Peyer's patch (tissue), 4 donors: Measurements from ENCODE around the gene NFIB. TPM values are rescaled to one million over a fixed set of nuclear protein-coding genes. Genes with fewer than 3 reads are reported as not detected.

Experiments
- DNase-seq, 3 donors: peaks; one replicate each; pipeline ENCODE4 v3.0.0-alpha.2; 2017 to 2019
- H3K27ac ChIP-seq, 4 donors: fragments of 200-600 bp; sonication (generic); one replicate each; pipeline ENCODE4 v1.5.1; 2016 to 2019
- H3K27me3 ChIP-seq, 2 donors: fragments of 200-600 bp; sonication (generic); one replicate each; pipeline ENCODE4 v1.5.1; 2019
- H3K36me3 ChIP-seq, 3 donors: fragments of 200-600 bp; sonication (generic); one replicate each; pipeline ENCODE4 v1.5.1; 2016 to 2019
- H3K4me1 ChIP-seq, 4 donors: fragments of 200-600 bp; sonication (generic); one replicate each; pipeline ENCODE4 v1.5.1; 2016 to 2019
- H3K4me3 ChIP-seq, 4 donors: fragments of 200-600 bp; sonication (generic); 1 replicate in 3 of 4; 2 replicates in 1 of 4; pipeline ENCODE4 v1.5.1; 2016 to 2019; ENCODE audit warnings: mild to moderate bottlenecking in 1 of 4
- H3K9me3 ChIP-seq, 4 donors: fragments of 200-600 bp; sonication (generic); one replicate each; pipeline ENCODE4 v1.5.1; 2016 to 2019; ENCODE audit warnings: mild to moderate bottlenecking in 1 of 4
- POLR2A ChIP-seq, 2 donors: fragments of 450-650 bp; IDR thresholded peaks; one replicate each; pipeline ENCODE4 v1.5.1; 2017; ENCODE audit warnings: antibody characterized with exemption in 2 of 2, mild to moderate bottlenecking in 2 of 2, moderate library complexity in 2 of 2
- total RNA-seq, 4 donors: library from RNA; depleted of rRNA; stranded (reverse); fragments of >200 nt; gene quantifications; one replicate each; pipeline ENCODE4 v1.1.0, GENCODE V29; 2016
- TF ChIP-seq, protein P1 (sequence below), 6 experiments: fragments of 450-650 bp in 4 of 6; fragments of 200-600 bp in 2 of 6; sonication (generic) in 1 of 6; IDR thresholded peaks; one replicate each; pipeline ENCODE4 v1.5.1; 2017 to 2019; ENCODE audit warnings: antibody characterized with exemption in 6 of 6, mild to moderate bottlenecking in 3 of 6, moderate library complexity in 1 of 6

Gene NFIB
- total RNA-seq, 4 donors from 2014 or later, result 89.7 to 229 (median 159) TPM

DNA sequence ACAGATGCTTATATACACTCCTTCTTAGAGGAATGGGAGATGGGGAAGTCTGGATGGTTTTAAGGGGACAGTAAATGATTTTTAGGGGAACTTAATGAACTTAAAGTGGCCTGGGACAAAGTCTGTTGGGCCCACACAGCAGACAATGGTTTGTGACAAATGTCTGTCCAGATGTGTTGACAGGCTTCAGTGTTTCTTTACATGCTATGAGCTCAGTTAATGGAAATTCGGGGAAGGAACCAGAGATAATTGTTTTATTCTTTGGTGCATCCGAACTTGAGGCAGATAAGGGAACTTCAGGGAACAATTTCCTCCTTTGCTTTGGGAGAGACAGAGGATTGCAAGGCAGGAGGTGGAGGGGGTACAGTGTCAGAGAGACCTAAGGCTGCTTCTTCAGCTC lies 52.3 kb downstream of the NFIB start:
- Histone ChIP-seq H3K36me3 (no peaks in the 10 kb centered on the region), H3K4me3 (no peak overlapping the region), H3K9me3 (no peaks in the 10 kb centered on the region), H3K27ac (no peak overlapping the region), H3K4me1 (peaks cover 0 to 12% (median 0%) of the 10 kb centered on the region in 4 donors), H3K27me3 (no peaks in the 10 kb centered on the region)
- no peak for DNase-seq
- TF ChIP-seq, protein P1, sequence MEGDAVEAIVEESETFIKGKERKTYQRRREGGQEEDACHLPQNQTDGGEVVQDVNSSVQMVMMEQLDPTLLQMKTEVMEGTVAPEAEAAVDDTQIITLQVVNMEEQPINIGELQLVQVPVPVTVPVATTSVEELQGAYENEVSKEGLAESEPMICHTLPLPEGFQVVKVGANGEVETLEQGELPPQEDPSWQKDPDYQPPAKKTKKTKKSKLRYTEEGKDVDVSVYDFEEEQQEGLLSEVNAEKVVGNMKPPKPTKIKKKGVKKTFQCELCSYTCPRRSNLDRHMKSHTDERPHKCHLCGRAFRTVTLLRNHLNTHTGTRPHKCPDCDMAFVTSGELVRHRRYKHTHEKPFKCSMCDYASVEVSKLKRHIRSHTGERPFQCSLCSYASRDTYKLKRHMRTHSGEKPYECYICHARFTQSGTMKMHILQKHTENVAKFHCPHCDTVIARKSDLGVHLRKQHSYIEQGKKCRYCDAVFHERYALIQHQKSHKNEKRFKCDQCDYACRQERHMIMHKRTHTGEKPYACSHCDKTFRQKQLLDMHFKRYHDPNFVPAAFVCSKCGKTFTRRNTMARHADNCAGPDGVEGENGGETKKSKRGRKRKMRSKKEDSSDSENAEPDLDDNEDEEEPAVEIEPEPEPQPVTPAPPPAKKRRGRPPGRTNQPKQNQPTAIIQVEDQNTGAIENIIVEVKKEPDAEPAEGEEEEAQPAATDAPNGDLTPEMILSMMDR (IDR thresholded peaks at IDR 0.05), result no peak
- TF ChIP-seq POLR2A (IDR thresholded peaks at IDR 0.05), result no peak

DNA sequence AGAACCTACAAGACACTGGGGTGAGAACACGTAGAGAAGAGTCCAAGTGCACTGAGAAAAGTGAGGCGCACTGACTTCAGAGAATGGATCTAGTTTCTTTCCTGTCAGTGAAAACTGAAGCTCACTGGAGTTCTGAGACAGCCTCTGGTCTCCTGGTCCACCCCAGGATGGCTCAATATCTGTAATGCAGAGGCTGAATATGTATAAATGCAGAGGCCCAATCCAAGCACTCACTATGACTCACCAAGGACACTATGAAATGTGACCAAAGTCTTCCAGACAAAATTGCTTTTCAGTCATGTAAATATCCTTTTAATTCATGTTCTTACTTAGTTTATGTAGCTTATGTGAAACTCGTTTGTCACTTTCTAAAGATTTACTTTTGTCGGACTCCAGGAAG lies 53.8 kb downstream of the NFIB start:
- Histone ChIP-seq H3K27ac (peak overlapping the region in 1 of 4 donors; percentile 9), H3K27me3 (no peaks in the 10 kb centered on the region), H3K4me1 (peaks cover 0 to 12% (median 0%) of the 10 kb centered on the region in 4 donors), H3K4me3 (no peak overlapping the region), H3K36me3 (no peaks in the 10 kb centered on the region), H3K9me3 (no peaks in the 10 kb centered on the region)
- peak in 1 of 3 donors; percentile 52 for DNase-seq
- TF ChIP-seq POLR2A (IDR thresholded peaks at IDR 0.05), result no peak
- TF ChIP-seq, protein P1 (IDR thresholded peaks at IDR 0.05), result no peak

DNA sequence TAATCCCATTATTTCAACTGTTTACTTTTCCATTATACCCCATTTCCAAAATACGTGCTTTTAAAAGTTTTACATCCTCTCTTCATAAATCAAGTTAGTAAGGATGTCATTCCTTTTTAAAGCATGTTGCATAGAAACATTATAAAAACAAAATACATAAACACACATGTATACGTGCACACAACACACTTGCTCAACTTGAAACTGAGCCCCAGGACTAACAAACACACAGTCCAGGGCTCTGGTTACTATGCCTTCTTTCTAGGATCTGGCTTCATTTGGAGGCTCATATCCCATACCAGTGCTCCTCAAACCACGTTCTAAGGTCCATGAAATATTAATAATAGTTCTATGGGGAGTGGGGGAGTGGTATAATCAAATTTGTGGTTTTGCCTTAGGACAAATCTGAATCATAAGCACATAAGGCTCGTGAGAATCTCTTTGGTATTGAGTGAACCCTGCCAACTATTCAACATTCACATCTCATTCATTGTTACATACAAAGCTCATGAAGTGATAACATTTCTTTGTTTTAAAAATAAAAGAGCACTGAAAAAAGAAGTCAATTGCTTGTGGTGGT lies 55.2 kb downstream of the NFIB start:
- Histone ChIP-seq H3K4me3 (no peak overlapping the region), H3K27ac (no peak overlapping the region), H3K4me1 (peaks cover 0 to 12% (median 0%) of the 10 kb centered on the region in 4 donors), H3K27me3 (no peaks in the 10 kb centered on the region), H3K9me3 (no peaks in the 10 kb centered on the region), H3K36me3 (no peaks in the 10 kb centered on the region)
- TF ChIP-seq, protein P1 (IDR thresholded peaks at IDR 0.05), result no peak
- TF ChIP-seq POLR2A (IDR thresholded peaks at IDR 0.05), result no peak
- DNase-seq, result no peak

DNA sequence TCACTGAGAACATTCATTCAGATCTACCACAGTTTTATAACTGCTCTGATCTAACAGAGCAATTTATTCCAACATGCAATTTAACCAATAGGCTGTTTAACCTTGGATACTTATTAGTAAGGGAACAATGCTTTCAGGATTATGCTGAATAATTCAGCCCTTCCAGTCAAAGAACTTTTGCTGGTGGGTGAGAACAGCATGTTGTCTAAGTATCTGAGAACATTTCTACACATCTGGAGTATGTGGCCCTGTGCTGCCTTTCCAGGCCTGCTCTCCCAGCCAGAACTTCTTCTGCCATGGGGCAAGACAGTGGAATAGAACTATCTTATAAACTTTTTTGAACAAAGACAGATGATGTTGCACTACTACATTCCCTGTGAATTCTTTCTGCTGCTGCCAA lies 55.8 kb downstream of the NFIB start:
- H3K36me3 ChIP-seq, result no peaks in the 10 kb centered on the region
- peaks cover 0 to 12% (median 0%) of the 10 kb centered on the region in 4 donors for H3K4me1 ChIP-seq
- no peaks in the 10 kb centered on the region for H3K9me3 ChIP-seq
- no peaks in the 10 kb centered on the region for H3K27me3 ChIP-seq
- no peak overlapping the region for H3K4me3 ChIP-seq
- TF ChIP-seq, protein P1 (IDR thresholded peaks at IDR 0.05), result no peak
- TF ChIP-seq POLR2A (IDR thresholded peaks at IDR 0.05), result no peak
- no peak for DNase-seq
- peak overlapping the region in 2 of 4 donors; percentile 22 to 36 for H3K27ac ChIP-seq

DNA sequence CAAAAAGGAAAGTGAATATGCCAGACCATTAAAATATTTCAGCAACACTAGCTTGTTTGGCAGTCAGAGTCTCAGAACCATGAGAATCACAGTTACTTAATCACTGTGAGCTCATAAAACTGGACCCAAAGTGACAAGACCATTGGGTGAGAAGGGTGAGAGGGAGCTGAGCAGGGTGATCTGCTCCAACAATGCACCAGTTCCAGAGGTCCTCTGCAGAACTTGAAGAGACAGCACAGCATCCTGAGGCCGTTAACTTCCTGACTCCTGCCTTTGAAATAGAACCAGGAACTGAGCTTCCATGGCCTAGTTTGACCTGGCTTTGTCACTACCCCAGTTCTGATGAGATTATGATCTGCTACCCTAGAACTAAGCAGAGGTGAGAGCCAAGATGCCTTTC lies 57.4 kb downstream of the NFIB start:
- no peak for DNase-seq
- peaks cover 0 to 16% (median 0%) of the 10 kb centered on the region in 4 donors for H3K4me1 ChIP-seq
- no peaks in the 10 kb centered on the region for H3K27me3 ChIP-seq
- no peaks in the 10 kb centered on the region for H3K9me3 ChIP-seq
- H3K27ac ChIP-seq, result peak overlapping the region in 1 of 4 donors; percentile 13
- TF ChIP-seq, protein P1 (IDR thresholded peaks at IDR 0.05), result no peak
- no peak for TF ChIP-seq POLR2A (IDR thresholded peaks at IDR 0.05)
- H3K36me3 ChIP-seq, result no peaks in the 10 kb centered on the region
- H3K4me3 ChIP-seq, result no peak overlapping the region
